A549 (cell line): ENCODE results near the gene PCNX2.

ENCODE experiments used
- CHD2 ChIP-seq: fragments of 150-350 bp; IDR thresholded peaks from 2 replicates; pipeline ENCODE4 v1.6.1; 2014; ENCODE audit warnings: low read length; ENCODE audit not compliant: partially characterized antibody
- CHD4 ChIP-seq: fragments of 200-600 bp; sonication (generic); IDR thresholded peaks from 2 replicates; pipeline ENCODE4 v1.6.1; 2016; ENCODE audit warnings: antibody characterized with exemption, mild to moderate bottlenecking, borderline replicate concordance
- CTCF ChIP-seq: fragments of >200 bp; sonication (Bioruptor Twin); formaldehyde crosslinking; IDR thresholded peaks from 3 replicates; pipeline ENCODE4 v1.5.1; 2016
- EP300 ChIP-seq, 2 experiments: fragments of >200 bp; sonication (Bioruptor Twin); formaldehyde crosslinking; IDR thresholded peaks; 2 replicates in 1 of 2; 3 replicates in 1 of 2; pipeline ENCODE4 v1.6.1; 2016 to 2017
- JUN ChIP-seq, 2 experiments: fragments of >200 bp; sonication (Bioruptor Twin); formaldehyde crosslinking; IDR thresholded peaks; 2 replicates in 1 of 2; 3 replicates in 1 of 2; pipeline ENCODE4 v1.6.1; 2016 to 2017
- KDM1A ChIP-seq: fragments of 200-600 bp; sonication (generic); IDR thresholded peaks from 2 replicates; pipeline ENCODE4 v1.6.1; 2016; ENCODE audit warnings: low read depth, mild to moderate bottlenecking
- MAFK ChIP-seq: fragments of 450-650 bp; IDR thresholded peaks from 2 replicates; pipeline ENCODE4 v1.6.1; 2014; ENCODE audit not compliant: partially characterized antibody
- POLR2A ChIP-seq: IDR thresholded peaks from 2 replicates; pipeline ENCODE4 v1.6.1; 2012; ENCODE audit warnings: mild to moderate bottlenecking, low read length
- POLR2AphosphoS2 ChIP-seq: conservative IDR thresholded peaks from 2 replicates; pipeline ENCODE4 v1.6.1; 2012; ENCODE audit warnings: low read length, improper control_type of control experiment, inconsistent platforms
- RAD21 ChIP-seq, 2 experiments: fragments of >200 bp in 1 of 2; sonication (Bioruptor Twin) in 1 of 2; formaldehyde crosslinking in 1 of 2; IDR thresholded peaks in 1 of 2; conservative IDR thresholded peaks in 1 of 2; 2 replicates in 1 of 2; 3 replicates in 1 of 2; pipeline ENCODE4 v1.6.1; 2012 to 2018; ENCODE audit warnings: inconsistent platforms in 1 of 2
- SMC3 ChIP-seq: fragments of >200 bp; sonication (Bioruptor Twin); formaldehyde crosslinking; IDR thresholded peaks from 3 replicates; pipeline ENCODE4 v1.6.1; 2018; ENCODE audit warnings: inconsistent platforms
- TF ChIP-seq, protein P1 (sequence below): fragments of 200-600 bp; sonication (generic); IDR thresholded peaks from 2 replicates; pipeline ENCODE4 v1.6.1; 2016; ENCODE audit warnings: antibody characterized with exemption, mild to moderate bottlenecking, moderate library complexity

GRCh38 chr1:233170741-233171140, 124.8 kb downstream of the PCNX2 start:
- no peak for TF ChIP-seq MAFK
- TF ChIP-seq CTCF: no peak
- no peak for TF ChIP-seq RAD21 (conservative IDR thresholded peaks at IDR 0.05 in 1 of 2, IDR thresholded peaks at IDR 0.05 in 1 of 2)
- no peak for TF ChIP-seq SMC3
- no peak for TF ChIP-seq CHD2
- TF ChIP-seq JUN (IDR thresholded peaks at IDR 0.05): no peak
- TF ChIP-seq POLR2A: no peak
- no peak for TF ChIP-seq KDM1A
- TF ChIP-seq, protein P1, sequence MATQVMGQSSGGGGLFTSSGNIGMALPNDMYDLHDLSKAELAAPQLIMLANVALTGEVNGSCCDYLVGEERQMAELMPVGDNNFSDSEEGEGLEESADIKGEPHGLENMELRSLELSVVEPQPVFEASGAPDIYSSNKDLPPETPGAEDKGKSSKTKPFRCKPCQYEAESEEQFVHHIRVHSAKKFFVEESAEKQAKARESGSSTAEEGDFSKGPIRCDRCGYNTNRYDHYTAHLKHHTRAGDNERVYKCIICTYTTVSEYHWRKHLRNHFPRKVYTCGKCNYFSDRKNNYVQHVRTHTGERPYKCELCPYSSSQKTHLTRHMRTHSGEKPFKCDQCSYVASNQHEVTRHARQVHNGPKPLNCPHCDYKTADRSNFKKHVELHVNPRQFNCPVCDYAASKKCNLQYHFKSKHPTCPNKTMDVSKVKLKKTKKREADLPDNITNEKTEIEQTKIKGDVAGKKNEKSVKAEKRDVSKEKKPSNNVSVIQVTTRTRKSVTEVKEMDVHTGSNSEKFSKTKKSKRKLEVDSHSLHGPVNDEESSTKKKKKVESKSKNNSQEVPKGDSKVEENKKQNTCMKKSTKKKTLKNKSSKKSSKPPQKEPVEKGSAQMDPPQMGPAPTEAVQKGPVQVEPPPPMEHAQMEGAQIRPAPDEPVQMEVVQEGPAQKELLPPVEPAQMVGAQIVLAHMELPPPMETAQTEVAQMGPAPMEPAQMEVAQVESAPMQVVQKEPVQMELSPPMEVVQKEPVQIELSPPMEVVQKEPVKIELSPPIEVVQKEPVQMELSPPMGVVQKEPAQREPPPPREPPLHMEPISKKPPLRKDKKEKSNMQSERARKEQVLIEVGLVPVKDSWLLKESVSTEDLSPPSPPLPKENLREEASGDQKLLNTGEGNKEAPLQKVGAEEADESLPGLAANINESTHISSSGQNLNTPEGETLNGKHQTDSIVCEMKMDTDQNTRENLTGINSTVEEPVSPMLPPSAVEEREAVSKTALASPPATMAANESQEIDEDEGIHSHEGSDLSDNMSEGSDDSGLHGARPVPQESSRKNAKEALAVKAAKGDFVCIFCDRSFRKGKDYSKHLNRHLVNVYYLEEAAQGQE: no peak
- TF ChIP-seq EP300 (IDR thresholded peaks at IDR 0.05): no peak
- TF ChIP-seq POLR2AphosphoS2: no peak
- TF ChIP-seq CHD4: no peak
